Right lobe of liver (tissue), 6 donors: Measurements from ENCODE around the gene CAMK2D. TPM values are rescaled to one million over a fixed set of nuclear protein-coding genes. Genes with fewer than 3 reads are reported as not detected.
A peak's percentile ranks its signal among the peaks of the same experiment; 100 is the strongest.

Experiments used
- ATAC-seq, 4 donors: fragments of 200-7000 bp; cut with Tn5 transposase; one replicate each; pipeline ENCODE4 v1.9.1; 2020; ENCODE audit warnings: mild to moderate bottlenecking in 4 of 4, moderate library complexity in 4 of 4
- DNase-seq, 3 donors: peaks; one replicate each; pipeline ENCODE4 v3.0.0-alpha.2; 2020
- H3K27ac ChIP-seq, 3 donors: fragments of 200-600 bp; one replicate each; pipeline ENCODE4 v1.8.0; 2022
- H3K27me3 ChIP-seq, 2 donors: fragments of 200-600 bp; one replicate each; pipeline ENCODE4 v1.8.0; 2022
- H3K36me3 ChIP-seq, 4 donors: fragments of 200-600 bp; sonication (generic) in 1 of 4; one replicate each; pipeline versions ENCODE4 v1.5.1 to v1.8.0; 2017 to 2022; ENCODE audit warnings: control low read depth in 1 of 4
- H3K4me1 ChIP-seq, 4 donors: fragments of 200-600 bp; sonication (generic) in 1 of 4; one replicate each; pipeline versions ENCODE4 v1.5.1 to v1.8.0; 2017 to 2022; ENCODE audit warnings: control low read depth in 1 of 4
- H3K4me3 ChIP-seq, 3 donors: fragments of 200-600 bp; one replicate each; pipeline ENCODE4 v1.8.0; 2022
- H3K9me3 ChIP-seq, 4 donors: fragments of 200-600 bp; sonication (generic) in 1 of 4; one replicate each; pipeline versions ENCODE4 v1.5.1 to v1.8.0; 2017 to 2022; ENCODE audit warnings: control low read depth in 1 of 4
- CTCF ChIP-seq, 4 donors: fragments of 200-600 bp in 3 of 4; fragments of 450-650 bp in 1 of 4; IDR thresholded peaks; one replicate each; pipeline versions ENCODE4 v1.5.1 to v1.8.0; 2016 to 2022; ENCODE audit warnings: antibody characterized with exemption in 4 of 4, mild to moderate bottlenecking in 2 of 4
- POLR2A ChIP-seq: fragments of 450-650 bp; IDR thresholded peaks from one replicate; pipeline ENCODE4 v1.6.1; 2017; ENCODE audit warnings: antibody characterized with exemption, mild to moderate bottlenecking
- WGBS: methylation state at CpG from one replicate; pipeline ENCODE4 v1.1.6; 2018; ENCODE audit warnings: low coverage, low lambda C conversion rate; ENCODE audit not compliant: insufficient coverage; ENCODE audit errors: missing lambda C conversion rate; 5-methylcytosine and 5-hydroxymethylcytosine counted together
- intact Hi-C, 2 donors: fragments of 100-400 bp; cut with DNase I; formaldehyde crosslinking; loops; one replicate each; pipeline versions ENCODE4 v1.11.2 to v1.14.1; 2022
- total RNA-seq, 6 experiments: library from RNA; depleted of rRNA in 2 of 6; stranded (reverse); fragments of >200 nt in 2 of 6; fragmentation: NEBNext Ultra II Directional in 3 of 6; extraction: Animal tissue kit (Norgen Biotek cat#: 25700) in 3 of 6; gene quantifications; one replicate each; pipeline versions ENCODE4 v1.1.0 to v1.2.4, GENCODE V29; 2016 to 2023
- donor health status: DM: no; HTN: yes; CAD: no.
- donor health status: DM: no; HTN: no; CAD: no.
- donor health status: DM: no; HTN: no; CAD: no.
- donor health status: DM: no; HTN: yes; CAD: no.
- donor health status: DM: no; HTN: yes; CAD: no.

CAMK2D gene
- total RNA-seq, 6 experiments from 2014 or later, result 17.0 to 30.6 (median 22.6) TPM

- peaks cover 0 to 12% (median 0%) of the 10 kb centered on the region in 4 donors for H3K4me1 ChIP-seq
- TF ChIP-seq CTCF (IDR thresholded peaks at IDR 0.05) (no peak), POLR2A (no peak)
- DNase-seq (no peak), ATAC-seq (peak; percentile 47 to 96 (median 77))
- H3K36me3 ChIP-seq, result no peaks in the 10 kb centered on the region
- no peak overlapping the region for H3K4me3 ChIP-seq
- intact Hi-C loops, result no loop called here
- 46% methylated on average over 2 of the region's 2 CpGs for WGBS
- peak overlapping the region in 1 of 3 donors; percentile 33 for H3K27ac ChIP-seq
- no peaks in the 10 kb centered on the region for H3K27me3 ChIP-seq
- H3K9me3 ChIP-seq, result no peaks in the 10 kb centered on the region
Measured at GRCh38 chr4:113784497-113785250, 23.1 kb upstream of the CAMK2D start.

- intact Hi-C loops, result no loop called here
Measured at GRCh38 chr4:113783701-113784100, 22.2 kb upstream of the CAMK2D start.

DNA sequence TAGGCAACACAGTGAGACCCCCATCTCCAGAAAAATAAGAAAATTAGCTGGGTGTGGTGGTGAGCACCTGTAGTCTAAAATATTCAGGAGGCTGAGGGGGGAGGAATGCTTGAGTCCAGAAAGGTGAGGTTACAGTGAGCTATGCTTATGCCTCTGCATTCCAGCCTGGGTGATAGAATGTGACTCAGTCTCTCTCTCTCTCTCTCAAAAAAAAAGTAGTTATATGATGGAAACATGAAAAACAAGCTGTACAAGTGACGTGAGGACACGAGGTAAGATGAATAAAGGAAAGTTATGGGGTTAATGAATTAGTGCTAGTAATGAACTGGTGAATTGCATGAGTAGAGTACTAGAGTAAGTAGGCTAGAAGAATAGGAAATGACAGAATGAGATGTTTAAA lies 21.8 kb upstream of the CAMK2D start:
- no peak for ATAC-seq
- no peak overlapping the region for H3K4me3 ChIP-seq
- H3K4me1 ChIP-seq, result peaks cover 0 to 12% (median 0%) of the 10 kb centered on the region in 4 donors
- H3K27ac ChIP-seq, result no peak overlapping the region
- no peak for TF ChIP-seq POLR2A
- no peak for TF ChIP-seq CTCF (IDR thresholded peaks at IDR 0.05)
- intact Hi-C loops, result no loop called here
- no peaks in the 10 kb centered on the region for H3K27me3 ChIP-seq
- H3K9me3 ChIP-seq, result no peaks in the 10 kb centered on the region
- no peaks in the 10 kb centered on the region for H3K36me3 ChIP-seq
- 90% methylated on average over 2 of the region's 2 CpGs for WGBS
- DNase-seq, result no peak

More at GRCh38 chr4:113783701-113784100, 22.2 kb upstream of the CAMK2D start:
- Histone ChIP-seq H3K27me3 (no peaks in the 10 kb centered on the region), H3K36me3 (no peaks in the 10 kb centered on the region), H3K4me1 (peaks cover 0 to 12% (median 0%) of the 10 kb centered on the region in 4 donors), H3K9me3 (no peaks in the 10 kb centered on the region), H3K27ac (no peak overlapping the region), H3K4me3 (no peak overlapping the region)
- no peak for DNase-seq
- ATAC-seq, result no peak
- no peak for TF ChIP-seq CTCF (IDR thresholded peaks at IDR 0.05)
- TF ChIP-seq POLR2A, result no peak
- WGBS, result 96% methylated on average over 6 of the region's 6 CpGs

DNA sequence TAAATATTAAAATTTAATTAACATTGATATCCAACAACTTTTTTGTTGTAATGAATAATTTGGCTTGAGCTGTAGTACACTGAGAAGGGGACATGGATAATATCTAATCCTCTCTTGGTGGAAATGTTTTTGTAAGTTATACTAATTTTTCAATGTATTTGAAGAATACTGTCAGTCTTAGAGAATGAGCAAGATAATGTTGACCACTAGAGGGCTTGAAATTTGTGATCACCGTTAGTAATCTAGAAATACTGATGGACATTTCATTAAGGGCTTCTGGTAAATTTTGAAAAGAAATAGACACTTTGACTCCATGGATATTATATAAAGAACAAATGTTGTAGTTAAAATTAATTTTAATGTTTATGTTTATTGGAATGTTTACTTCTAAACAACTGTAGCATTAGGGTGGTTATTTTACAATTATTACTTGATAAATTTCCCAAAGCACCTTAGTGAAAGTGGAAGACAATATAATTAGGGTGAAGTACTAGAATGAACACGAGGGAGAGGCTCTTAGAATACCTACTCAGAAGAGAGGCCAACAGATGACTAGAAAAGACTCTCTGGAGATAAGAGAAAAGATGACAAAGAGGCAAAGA lies 20.0 kb upstream of the CAMK2D start:
- Histone ChIP-seq H3K4me1 (peaks cover 0 to 12% (median 0%) of the 10 kb centered on the region in 4 donors), H3K4me3 (no peak overlapping the region), H3K27me3 (no peaks in the 10 kb centered on the region), H3K27ac (no peak overlapping the region), H3K36me3 (no peaks in the 10 kb centered on the region), H3K9me3 (no peaks in the 10 kb centered on the region)
- no peak for DNase-seq
- TF ChIP-seq CTCF (IDR thresholded peaks at IDR 0.05) (peak; percentile 61 to 79 (median 72)), POLR2A (no peak)
- WGBS, result 0% methylated on average over 2 of the region's 2 CpGs
- intact Hi-C loops, result no loop called here
- ATAC-seq, result peak; percentile 46 to 61 (median 50)
